ENCODE data around the gene RUVBL1.

DNA sequence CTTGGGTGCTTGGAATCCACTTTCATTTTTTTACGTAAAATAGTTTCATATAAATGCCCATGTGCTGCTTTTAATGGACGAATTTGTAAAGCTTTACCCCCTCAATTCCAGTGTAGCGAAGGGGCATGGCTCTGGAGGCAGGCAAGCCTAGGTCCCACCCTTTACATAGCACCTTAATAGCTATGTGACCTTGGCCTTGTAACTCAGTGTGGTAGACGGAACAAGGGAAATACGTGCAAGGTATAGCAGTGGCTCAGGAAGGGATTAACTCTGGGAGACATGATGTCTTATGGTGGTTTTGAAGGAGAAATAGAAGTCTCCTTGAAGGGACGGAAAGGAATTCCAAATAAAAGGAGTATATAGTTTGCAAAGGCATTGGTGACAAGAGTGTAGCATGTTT is 70.0 kb downstream of the RUVBL1 start:
- TF ChIP-seq POLR2A (IDR thresholded peaks at IDR 0.05), result no peak
- TF ChIP-seq, protein P1, sequence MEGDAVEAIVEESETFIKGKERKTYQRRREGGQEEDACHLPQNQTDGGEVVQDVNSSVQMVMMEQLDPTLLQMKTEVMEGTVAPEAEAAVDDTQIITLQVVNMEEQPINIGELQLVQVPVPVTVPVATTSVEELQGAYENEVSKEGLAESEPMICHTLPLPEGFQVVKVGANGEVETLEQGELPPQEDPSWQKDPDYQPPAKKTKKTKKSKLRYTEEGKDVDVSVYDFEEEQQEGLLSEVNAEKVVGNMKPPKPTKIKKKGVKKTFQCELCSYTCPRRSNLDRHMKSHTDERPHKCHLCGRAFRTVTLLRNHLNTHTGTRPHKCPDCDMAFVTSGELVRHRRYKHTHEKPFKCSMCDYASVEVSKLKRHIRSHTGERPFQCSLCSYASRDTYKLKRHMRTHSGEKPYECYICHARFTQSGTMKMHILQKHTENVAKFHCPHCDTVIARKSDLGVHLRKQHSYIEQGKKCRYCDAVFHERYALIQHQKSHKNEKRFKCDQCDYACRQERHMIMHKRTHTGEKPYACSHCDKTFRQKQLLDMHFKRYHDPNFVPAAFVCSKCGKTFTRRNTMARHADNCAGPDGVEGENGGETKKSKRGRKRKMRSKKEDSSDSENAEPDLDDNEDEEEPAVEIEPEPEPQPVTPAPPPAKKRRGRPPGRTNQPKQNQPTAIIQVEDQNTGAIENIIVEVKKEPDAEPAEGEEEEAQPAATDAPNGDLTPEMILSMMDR (IDR thresholded peaks at IDR 0.05), result no peak
